T-helper 17 cell (primary cell): ENCODE measurements around the gene BPIFB6. TPM values are rescaled to one million over a fixed set of nuclear protein-coding genes. Genes with fewer than 3 reads are reported as not detected.

Experiments used
- ATAC-seq: fragments of 150-1000 bp; cut with Tn5 transposase; 2 replicates; pipeline ENCODE4 v1.10.0; 2021; ENCODE audit warnings: mild to moderate bottlenecking, moderate library complexity
- DNase-seq, 3 donors: peaks; one replicate each; pipeline versions ENCODE4 v3.0.0 to v3.0.0-alpha.2; 2020 to 2021
- H3K9me3 ChIP-seq: one replicate; pipeline ENCODE4 v1.7.0; 2013; ENCODE audit warnings: low read length, mild to moderate bottlenecking; ENCODE audit not compliant: control insufficient read depth, poor library complexity, severe bottlenecking
- H3K27ac Mint-ChIP-seq: one replicate; pipeline ENCODE4 v1.8.0; 2022; ENCODE audit warnings: mild to moderate bottlenecking, moderate library complexity, mixed read lengths
- H3K27me3 Mint-ChIP-seq: one replicate; pipeline ENCODE4 v1.8.0; 2022; ENCODE audit warnings: mixed read lengths
- H3K36me3 Mint-ChIP-seq: one replicate; pipeline ENCODE4 v1.8.0; 2022; ENCODE audit warnings: low read depth, mixed read lengths
- H3K4me1 Mint-ChIP-seq: one replicate; pipeline ENCODE4 v1.8.0; 2022; ENCODE audit warnings: mild to moderate bottlenecking, mixed read lengths
- H3K4me3 Mint-ChIP-seq: one replicate; pipeline ENCODE4 v1.8.0; 2022; ENCODE audit warnings: mild to moderate bottlenecking, moderate library complexity, mixed read lengths
- total RNA-seq, 4 donors: library from RNA in 2 of 4; stranded (reverse) in 2 of 4; gene quantifications; one replicate each; pipeline ENCODE4 v1.2.3 and lab custom pipeline; 2022 to 2026

BPIFB6 gene
- total RNA-seq, 2 donors from 2014 or later, result not detected

GRCh38 chr20:33007376-33008335 is 23.8 kb upstream of the BPIFB6 start, which contains the start of gene BPIFB2:
Gene BPIFB2, plus strand, starts transcription at chr20:33007704. Its CDS starts 871 bp downstream, at chr20:33008575.
- no peak for ATAC-seq
- Mint-ChIP-seq H3K27me3 (no peaks in the 10 kb centered on the region), H3K4me1 (peaks cover 5% of the 10 kb centered on the region), H3K4me3 (no peak within 1 kb of the TSS), H3K27ac (peak within 1 kb of the TSS; percentile 12), H3K36me3 (no peaks in the 10 kb centered on the region)
- DNase-seq, result no peak
- H3K9me3 ChIP-seq, result no peaks in the 10 kb centered on the region

GRCh38 chr20:33008336-33009213 is 22.9 kb upstream of the BPIFB6 start:
- ATAC-seq, result no peak
- no peaks in the 10 kb centered on the region for H3K9me3 ChIP-seq

GRCh38 chr20:33009214-33010132 is 22.0 kb upstream of the BPIFB6 start:
- Mint-ChIP-seq H3K36me3 (no peaks in the 10 kb centered on the region), H3K27ac (peak overlapping the region; percentile 43), H3K27me3 (no peaks in the 10 kb centered on the region), H3K4me3 (no peak overlapping the region), H3K4me1 (peaks cover 5% of the 10 kb centered on the region)
- DNase-seq (no peak), ATAC-seq (no peak)
- no peaks in the 10 kb centered on the region for H3K9me3 ChIP-seq

More at GRCh38 chr20:33008336-33009213, 22.9 kb upstream of the BPIFB6 start:
- Mint-ChIP-seq H3K4me1 (peaks cover 5% of the 10 kb centered on the region), H3K27ac (no peak overlapping the region), H3K36me3 (no peaks in the 10 kb centered on the region), H3K27me3 (no peaks in the 10 kb centered on the region), H3K4me3 (no peak overlapping the region)
- DNase-seq, result no peak

GRCh38 chr20:33010133-33010504 is 21.3 kb upstream of the BPIFB6 start:
- no peaks in the 10 kb centered on the region for H3K9me3 ChIP-seq
- ATAC-seq (no peak), DNase-seq (no peak)
- no peaks in the 10 kb centered on the region for H3K36me3 Mint-ChIP-seq
- peak overlapping the region; percentile 43 for H3K27ac Mint-ChIP-seq
- peaks cover 5% of the 10 kb centered on the region for H3K4me1 Mint-ChIP-seq
- H3K27me3 Mint-ChIP-seq, result no peaks in the 10 kb centered on the region
- H3K4me3 Mint-ChIP-seq, result no peak overlapping the region

GRCh38 chr20:33010674-33011449 is 20.6 kb upstream of the BPIFB6 start:
- DNase-seq, result no peak
- H3K9me3 ChIP-seq, result no peaks in the 10 kb centered on the region
- H3K4me3 Mint-ChIP-seq, result no peak overlapping the region
- H3K4me1 Mint-ChIP-seq, result peaks cover 5% of the 10 kb centered on the region
- ATAC-seq, result no peak
- H3K27me3 Mint-ChIP-seq, result no peaks in the 10 kb centered on the region
- no peak overlapping the region for H3K27ac Mint-ChIP-seq
- H3K36me3 Mint-ChIP-seq, result no peaks in the 10 kb centered on the region

- DNase-seq (no peak), ATAC-seq (no peak)
- H3K27ac Mint-ChIP-seq, result no peak overlapping the region
- peaks cover 12% of the 10 kb centered on the region for H3K4me1 Mint-ChIP-seq
- H3K36me3 Mint-ChIP-seq, result no peaks in the 10 kb centered on the region
- H3K4me3 Mint-ChIP-seq, result no peak overlapping the region
- no peaks in the 10 kb centered on the region for H3K27me3 Mint-ChIP-seq
- no peaks in the 10 kb centered on the region for H3K9me3 ChIP-seq
Observed at GRCh38 chr20:33012327-33013189, 18.9 kb upstream of the BPIFB6 start.

- no peaks in the 10 kb centered on the region for H3K27me3 Mint-ChIP-seq
- H3K27ac Mint-ChIP-seq, result no peak overlapping the region
- no peaks in the 10 kb centered on the region for H3K9me3 ChIP-seq
- H3K36me3 Mint-ChIP-seq, result no peaks in the 10 kb centered on the region
- ATAC-seq (no peak), DNase-seq (no peak)
- H3K4me1 Mint-ChIP-seq, result peaks cover 12% of the 10 kb centered on the region
- H3K4me3 Mint-ChIP-seq, result no peak overlapping the region
Observed at GRCh38 chr20:33013701-33014326, 17.6 kb upstream of the BPIFB6 start.

- no peak for DNase-seq
- Mint-ChIP-seq H3K4me1 (peaks cover 7% of the 10 kb centered on the region), H3K4me3 (no peak overlapping the region), H3K36me3 (no peaks in the 10 kb centered on the region), H3K27me3 (no peaks in the 10 kb centered on the region), H3K27ac (no peak overlapping the region)
- no peak for ATAC-seq
- no peaks in the 10 kb centered on the region for H3K9me3 ChIP-seq
Observed at GRCh38 chr20:33014336-33015113, 16.9 kb upstream of the BPIFB6 start.

- no peak for DNase-seq
- ATAC-seq, result no peak
- no peaks in the 10 kb centered on the region for H3K36me3 Mint-ChIP-seq
- H3K27ac Mint-ChIP-seq, result no peak overlapping the region
- no peaks in the 10 kb centered on the region for H3K27me3 Mint-ChIP-seq
- H3K9me3 ChIP-seq, result no peaks in the 10 kb centered on the region
- H3K4me1 Mint-ChIP-seq, result peaks cover 7% of the 10 kb centered on the region
- H3K4me3 Mint-ChIP-seq, result no peak overlapping the region
Observed at GRCh38 chr20:33015114-33015484, 16.3 kb upstream of the BPIFB6 start.

GRCh38 chr20:33015700-33016580 is 15.5 kb upstream of the BPIFB6 start:
- Mint-ChIP-seq H3K4me3 (no peak overlapping the region), H3K36me3 (no peaks in the 10 kb centered on the region), H3K27me3 (no peaks in the 10 kb centered on the region), H3K4me1 (peaks cover 7% of the 10 kb centered on the region), H3K27ac (peak overlapping the region; percentile 85)
- ATAC-seq, result no peak
- DNase-seq, result no peak
- no peaks in the 10 kb centered on the region for H3K9me3 ChIP-seq
